Activated naive CD4-positive, alpha-beta T cell treated with anti-CD3 and anti-CD28 coated beads, Interleukin-2, amount 10 ng/mL, durations not matched to agents 7 days and 5 days (primary cell): ENCODE measurements around the gene MFAP4.

Source experiments
- CTCF ChIA-PET: fragments of 350-600 bp; sonication (Branson Sonifier 250); formaldehyde crosslinking; loops from one replicate; lab custom pipeline; 2021; ENCODE audit warnings: antibody characterized with exemption; lab: Charles Lee
- DNase-seq: peaks from one replicate; pipeline ENCODE4 v3.0.0-alpha.2; 2020
- H3K27ac Mint-ChIP-seq: one replicate; pipeline ENCODE4 v1.8.0; 2021; ENCODE audit warnings: mild to moderate bottlenecking, moderate library complexity, mixed read lengths
- H3K27me3 Mint-ChIP-seq: one replicate; pipeline ENCODE4 v1.8.0; 2021; ENCODE audit warnings: mild to moderate bottlenecking, mixed read lengths
- H3K36me3 Mint-ChIP-seq: one replicate; pipeline ENCODE4 v1.8.0; 2021; ENCODE audit warnings: mixed read lengths
- H3K4me1 Mint-ChIP-seq: one replicate; pipeline ENCODE4 v1.8.0; 2021; ENCODE audit warnings: mixed read lengths
- H3K4me3 Mint-ChIP-seq: one replicate; pipeline ENCODE4 v1.8.0; 2021; ENCODE audit warnings: mild to moderate bottlenecking, moderate library complexity, mixed read lengths
- H3K9me3 Mint-ChIP-seq: one replicate; pipeline ENCODE4 v1.8.0; 2021; ENCODE audit warnings: mixed read lengths

The MFAP4 gene

GRCh38 chr17:19374136-19374535 lies 12.9 kb downstream of the MFAP4 start:
- no peak for DNase-seq
- no peaks in the 10 kb centered on the region for H3K9me3 Mint-ChIP-seq
- CTCF ChIA-PET: interaction anchor here (1.1 kb wide), 1 partner anchor 8 kb away, joined by 3 read pairs; no protein-coding TSS in a partner anchor
- peaks cover 15% of the 10 kb centered on the region for H3K36me3 Mint-ChIP-seq
- no peak overlapping the region for H3K27ac Mint-ChIP-seq
- H3K4me1 Mint-ChIP-seq: peaks cover 76% of the 10 kb centered on the region
- H3K4me3 Mint-ChIP-seq: no peak overlapping the region
- no peaks in the 10 kb centered on the region for H3K27me3 Mint-ChIP-seq

GRCh38 chr17:19372866-19373504 lies 14.0 kb downstream of the MFAP4 start:
- CTCF ChIA-PET: no interaction called here

GRCh38 chr17:19372439-19372838 lies 14.6 kb downstream of the MFAP4 start:
- CTCF ChIA-PET: no interaction called here
- Mint-ChIP-seq H3K9me3 (no peaks in the 10 kb centered on the region), H3K4me1 (peaks cover 86% of the 10 kb centered on the region), H3K4me3 (peak overlapping the region; percentile 18), H3K27ac (peak overlapping the region; percentile 78), H3K36me3 (peaks cover 15% of the 10 kb centered on the region), H3K27me3 (no peaks in the 10 kb centered on the region)
- no peak for DNase-seq

More at GRCh38 chr17:19372866-19373504, 14.0 kb downstream of the MFAP4 start:
- Mint-ChIP-seq H3K4me1 (peaks cover 82% of the 10 kb centered on the region), H3K36me3 (peaks cover 15% of the 10 kb centered on the region), H3K4me3 (no peak overlapping the region), H3K27ac (no peak overlapping the region), H3K9me3 (no peaks in the 10 kb centered on the region), H3K27me3 (no peaks in the 10 kb centered on the region)
- no peak for DNase-seq

- H3K36me3 Mint-ChIP-seq: peaks cover 15% of the 10 kb centered on the region
- CTCF ChIA-PET: interaction anchor here (1.3 kb wide), 1 partner anchor 9 kb away, joined by 5 read pairs; the partner anchor contains the start of gene B9D1
Measured at GRCh38 chr17:19372011-19372370, 15.0 kb downstream of the MFAP4 start.

GRCh38 chr17:19371259-19372010 lies 15.6 kb downstream of the MFAP4 start:
- peaks cover 3% of the 10 kb centered on the region for H3K27me3 Mint-ChIP-seq
- CTCF ChIA-PET: interaction anchor here (1.3 kb wide), 1 partner anchor 9 kb away, joined by 5 read pairs; the partner anchor contains the start of gene B9D1
- H3K27ac Mint-ChIP-seq: peak overlapping the region; percentile 96
- peak; percentile 3 for DNase-seq
- peaks cover 15% of the 10 kb centered on the region for H3K36me3 Mint-ChIP-seq
- H3K4me3 Mint-ChIP-seq: peak overlapping the region; percentile 36
- peaks cover 85% of the 10 kb centered on the region for H3K4me1 Mint-ChIP-seq
- no peaks in the 10 kb centered on the region for H3K9me3 Mint-ChIP-seq

More at GRCh38 chr17:19372011-19372370, 15.0 kb downstream of the MFAP4 start:
- peak overlapping the region; percentile 79 for H3K27ac Mint-ChIP-seq
- no peaks in the 10 kb centered on the region for H3K9me3 Mint-ChIP-seq
- peak overlapping the region; percentile 18 for H3K4me3 Mint-ChIP-seq
- DNase-seq: no peak
- H3K4me1 Mint-ChIP-seq: peaks cover 85% of the 10 kb centered on the region
- no peaks in the 10 kb centered on the region for H3K27me3 Mint-ChIP-seq

GRCh38 chr17:19370493-19370960 lies 16.5 kb downstream of the MFAP4 start:
- H3K4me1 Mint-ChIP-seq: peaks cover 78% of the 10 kb centered on the region
- H3K9me3 Mint-ChIP-seq: no peaks in the 10 kb centered on the region
- H3K27ac Mint-ChIP-seq: peak overlapping the region; percentile 96
- DNase-seq: peak; percentile 46
- CTCF ChIA-PET: interaction anchor here (1.3 kb wide), 1 partner anchor 8 kb away, joined by 5 read pairs; the partner anchor contains the start of gene B9D1
- H3K4me3 Mint-ChIP-seq: peak overlapping the region; percentile 65
- peaks cover 12% of the 10 kb centered on the region for H3K27me3 Mint-ChIP-seq
- peaks cover 15% of the 10 kb centered on the region for H3K36me3 Mint-ChIP-seq

- peak; percentile 65 for DNase-seq
- Mint-ChIP-seq H3K36me3 (peaks cover 15% of the 10 kb centered on the region), H3K27ac (peak overlapping the region; percentile 96), H3K4me3 (peak overlapping the region; percentile 65), H3K27me3 (peaks cover 15% of the 10 kb centered on the region), H3K4me1 (peaks cover 78% of the 10 kb centered on the region), H3K9me3 (no peaks in the 10 kb centered on the region)
- CTCF ChIA-PET: no interaction called here
Measured at GRCh38 chr17:19369846-19370492, 17.0 kb downstream of the MFAP4 start.

GRCh38 chr17:19369107-19369778 lies 17.7 kb downstream of the MFAP4 start:
- Mint-ChIP-seq H3K4me1 (peaks cover 73% of the 10 kb centered on the region), H3K4me3 (no peak overlapping the region), H3K9me3 (no peaks in the 10 kb centered on the region), H3K27ac (peak overlapping the region; percentile 96), H3K36me3 (peaks cover 11% of the 10 kb centered on the region), H3K27me3 (peaks cover 21% of the 10 kb centered on the region)
- CTCF ChIA-PET: no interaction called here
- DNase-seq: peak; percentile 18

- CTCF ChIA-PET: no interaction called here
- H3K27me3 Mint-ChIP-seq: peaks cover 28% of the 10 kb centered on the region
- H3K27ac Mint-ChIP-seq: no peak overlapping the region
- peaks cover 68% of the 10 kb centered on the region for H3K4me1 Mint-ChIP-seq
- no peak for DNase-seq
- no peaks in the 10 kb centered on the region for H3K9me3 Mint-ChIP-seq
- no peak overlapping the region for H3K4me3 Mint-ChIP-seq
- peaks cover 7% of the 10 kb centered on the region for H3K36me3 Mint-ChIP-seq
Measured at GRCh38 chr17:19368229-19368628, 18.8 kb downstream of the MFAP4 start.

GRCh38 chr17:19366637-19366972 lies 20.4 kb downstream of the MFAP4 start:
- CTCF ChIA-PET: interaction anchor here (1.0 to 5.9 kb wide), 3 partner anchors 8 to 81 kb away, joined by 3 to 102 read pairs (median 4); partner anchors contain the start of gene MAPK7
- no peak overlapping the region for H3K27ac Mint-ChIP-seq
- H3K4me3 Mint-ChIP-seq: no peak overlapping the region
- H3K27me3 Mint-ChIP-seq: peaks cover 36% of the 10 kb centered on the region
- DNase-seq: no peak
- H3K9me3 Mint-ChIP-seq: no peaks in the 10 kb centered on the region
- H3K36me3 Mint-ChIP-seq: peaks cover 5% of the 10 kb centered on the region
- H3K4me1 Mint-ChIP-seq: peaks cover 64% of the 10 kb centered on the region

GRCh38 chr17:19365833-19366636 lies 21.0 kb downstream of the MFAP4 start:
- peaks cover 41% of the 10 kb centered on the region for H3K27me3 Mint-ChIP-seq
- DNase-seq: no peak
- H3K9me3 Mint-ChIP-seq: no peaks in the 10 kb centered on the region
- H3K4me1 Mint-ChIP-seq: peaks cover 62% of the 10 kb centered on the region
- H3K4me3 Mint-ChIP-seq: no peak overlapping the region
- H3K27ac Mint-ChIP-seq: no peak overlapping the region
- peaks cover 5% of the 10 kb centered on the region for H3K36me3 Mint-ChIP-seq
- CTCF ChIA-PET: interaction anchor here (0.6 to 5.9 kb wide), 7 partner anchors 8 to 280 kb away, joined by 3 to 102 read pairs (median 3); partner anchors contain the start of gene MAPK7

- CTCF ChIA-PET: interaction anchor here (0.6 to 5.9 kb wide), 7 partner anchors 9 to 280 kb away, joined by 3 to 102 read pairs (median 3); partner anchors contain the start of gene MAPK7
Measured at GRCh38 chr17:19365499-19365817, 21.5 kb downstream of the MFAP4 start.

More at GRCh38 chr17:19365499-19365817, 21.5 kb downstream of the MFAP4 start:
- peaks cover 56% of the 10 kb centered on the region for H3K4me1 Mint-ChIP-seq
- H3K36me3 Mint-ChIP-seq: peaks cover 5% of the 10 kb centered on the region
- H3K27ac Mint-ChIP-seq: no peak overlapping the region
- no peak overlapping the region for H3K4me3 Mint-ChIP-seq
- peaks cover 45% of the 10 kb centered on the region for H3K27me3 Mint-ChIP-seq
- no peak for DNase-seq
- H3K9me3 Mint-ChIP-seq: no peaks in the 10 kb centered on the region
